GM18498 (cell line): ENCODE results near the gene PPARD.

Experiments used
- ATAC-seq: cut with Tn5 transposase; IDR thresholded peaks from one replicate; pipeline ENCODE4 v1.9.1; 2021; ENCODE audit warnings: mild to moderate bottlenecking, moderate library complexity; ENCODE audit not compliant: unreplicated experiment

Gene PPARD

GRCh38 chr6:35465646-35466045 is 123.3 kb downstream of the PPARD start:
- no peak for ATAC-seq

GRCh38 chr6:35468181-35468979 is 126.0 kb downstream of the PPARD start, which contains the start of gene RPL10A:
RPL10A (plus strand) TSS chr6:35468401; CDS start chr6:35468435, 34 bp downstream.
- peak; percentile 84 for ATAC-seq

DNA sequence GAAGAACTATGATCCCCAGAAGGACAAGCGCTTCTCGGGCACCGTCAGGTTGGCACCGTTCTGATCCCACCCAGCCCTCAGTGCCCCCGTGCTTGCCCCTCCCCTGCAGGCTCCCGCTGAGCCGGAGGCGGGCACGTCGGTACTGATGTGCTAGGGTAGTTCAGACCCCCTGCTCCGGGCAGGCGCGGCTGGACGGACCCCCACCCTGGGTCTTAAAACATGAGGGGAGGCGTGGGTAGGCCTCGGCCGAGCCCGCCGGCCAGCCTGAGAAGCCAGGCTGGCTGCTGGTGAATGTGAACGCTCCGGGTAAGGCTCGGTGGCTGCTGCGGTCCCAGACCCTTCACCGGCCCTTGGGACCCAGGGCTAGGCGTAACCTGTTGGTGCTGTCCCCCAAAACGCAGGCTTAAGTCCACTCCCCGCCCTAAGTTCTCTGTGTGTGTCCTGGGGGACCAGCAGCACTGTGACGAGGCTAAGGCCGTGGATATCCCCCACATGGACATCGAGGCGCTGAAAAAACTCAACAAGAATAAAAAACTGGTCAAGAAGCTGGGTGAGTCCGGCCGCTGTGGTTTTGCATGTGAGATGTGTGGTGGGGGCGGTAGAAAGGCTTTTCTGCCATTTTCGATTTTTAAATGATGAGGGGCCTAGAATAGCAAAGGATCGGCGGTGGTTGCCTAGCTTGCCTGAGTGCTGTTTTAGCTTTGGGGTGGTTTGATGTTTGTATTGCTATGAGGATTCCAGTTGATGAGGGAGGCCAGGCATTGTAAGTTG is 126.8 kb downstream of the PPARD start:
- ATAC-seq, result no peak

GRCh38 chr6:35469751-35470662 is 127.6 kb downstream of the PPARD start:
- no peak for ATAC-seq

DNA sequence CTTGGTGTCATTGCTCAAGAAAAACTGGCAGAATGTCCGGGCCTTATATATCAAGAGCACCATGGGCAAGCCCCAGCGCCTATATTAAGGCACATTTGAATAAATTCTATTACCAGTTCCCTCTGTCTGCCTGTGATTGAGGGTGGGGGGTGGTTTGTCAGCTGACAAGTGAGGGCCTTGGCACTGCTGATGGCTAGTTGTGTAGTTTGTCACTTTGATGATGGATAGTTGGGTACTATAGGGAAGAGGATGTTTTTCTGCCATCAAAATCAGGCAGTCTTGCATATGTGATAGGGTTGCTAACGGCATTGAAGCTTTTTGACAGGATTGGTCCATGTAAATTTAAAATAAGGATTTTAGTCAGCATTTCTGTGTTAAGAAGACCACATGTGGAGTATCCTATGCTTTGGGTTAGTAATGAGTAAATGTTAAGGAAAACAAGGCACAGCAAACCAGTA is 128.3 kb downstream of the PPARD start:
- no peak for ATAC-seq

- no peak for ATAC-seq
Measured at GRCh38 chr6:35471836-35472345, 129.5 kb downstream of the PPARD start.

DNA sequence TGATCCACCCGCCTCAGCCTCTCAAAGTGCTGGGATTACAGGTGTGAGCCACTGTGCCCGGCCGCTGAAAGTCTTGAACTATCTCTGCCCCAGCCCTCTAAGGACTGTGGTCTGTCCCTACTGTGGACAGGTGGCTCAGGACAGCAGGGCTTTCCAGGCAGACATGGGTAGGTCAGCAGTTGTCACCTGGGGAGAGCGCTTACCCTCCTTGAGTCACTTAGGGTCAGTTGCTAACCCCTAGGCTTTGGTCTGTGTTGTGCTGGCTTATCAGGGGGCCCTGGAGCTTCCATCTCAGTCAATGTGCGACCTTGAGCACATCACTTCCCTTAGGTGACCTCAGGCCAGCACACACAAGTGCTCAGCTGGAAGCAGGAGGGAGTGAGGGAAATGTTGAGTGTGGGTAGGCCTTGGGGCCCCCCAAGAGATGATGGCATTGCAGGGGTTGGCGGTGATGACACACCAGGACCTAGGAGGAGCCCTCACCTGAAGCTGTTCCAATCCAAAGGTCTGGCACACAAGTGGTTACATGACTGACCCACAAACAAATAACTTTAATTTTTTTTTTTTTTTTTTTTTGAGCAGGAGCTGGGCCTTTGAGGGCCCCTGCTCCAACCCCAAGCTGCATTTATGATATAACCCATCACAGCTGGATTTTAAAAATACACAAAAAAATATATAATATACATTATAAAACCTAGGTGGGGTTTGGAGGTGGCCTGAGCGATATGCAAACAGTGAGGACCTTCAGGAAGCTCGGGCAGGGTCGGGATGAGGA is 130.9 kb downstream of the PPARD start:
- no peak for ATAC-seq

- ATAC-seq, result no peak
Measured at GRCh38 chr6:35473850-35474130, 131.4 kb downstream of the PPARD start.

- ATAC-seq, result no peak
Measured at GRCh38 chr6:35474131-35474941, 132.0 kb downstream of the PPARD start.

- no peak for ATAC-seq
Measured at GRCh38 chr6:35474942-35475570, 132.7 kb downstream of the PPARD start.

GRCh38 chr6:35475573-35475972 is 133.2 kb downstream of the PPARD start:
- no peak for ATAC-seq

DNA sequence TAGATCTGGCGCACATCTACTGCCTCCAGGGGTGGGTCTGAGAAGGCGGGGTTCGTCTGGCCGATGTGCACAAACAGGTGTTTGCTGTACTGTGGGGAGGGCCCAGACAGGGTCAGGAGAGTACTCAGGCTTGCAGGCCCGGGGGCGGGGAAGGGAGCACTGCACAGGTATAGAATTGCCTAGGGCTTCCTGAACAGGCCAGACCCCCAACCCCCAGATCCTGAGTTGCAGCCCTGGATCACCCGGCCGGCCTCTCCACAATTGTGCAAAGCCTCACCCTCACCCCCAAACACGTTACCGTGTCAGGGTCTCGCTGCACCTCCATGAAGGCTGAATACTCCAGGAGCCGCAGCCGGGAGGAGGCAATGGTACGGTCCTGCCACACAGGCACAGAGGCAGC is 133.6 kb downstream of the PPARD start:
- ATAC-seq, result no peak

- no peak for ATAC-seq
Measured at GRCh38 chr6:35477028-35477427, 134.7 kb downstream of the PPARD start.
